Mesenchymal stem cell (in vitro differentiated cells and primary cell): ENCODE results near the gene AHCYL2.
A peak's percentile ranks its signal among the peaks of the same experiment; 100 is the strongest.

Experiments
- DNase-seq: peaks from one replicate; pipeline ENCODE4 v3.0.0-alpha.2; 2013
- H2AFZ ChIP-seq: one replicate; pipeline ENCODE4 v1.6.1; 2013; ENCODE audit warnings: low read depth, mild to moderate bottlenecking, control low read depth, inconsistent platforms, low read length, moderate library complexity
- H2AK5ac ChIP-seq: 2 replicates; pipeline ENCODE4 v1.6.1; 2013; ENCODE audit warnings: low read length, moderate library complexity, mild to moderate bottlenecking, inconsistent platforms; ENCODE audit not compliant: severe bottlenecking
- H2BK120ac ChIP-seq: one replicate; pipeline ENCODE4 v1.6.1; 2013; ENCODE audit warnings: low read depth, mild to moderate bottlenecking, inconsistent platforms, low read length, moderate library complexity
- H2BK12ac ChIP-seq, 2 experiments: one replicate each; pipeline ENCODE4 v1.6.1; 2013; ENCODE audit warnings: inconsistent platforms in 2 of 2, low read length in 2 of 2, mild to moderate bottlenecking in 2 of 2, moderate library complexity in 2 of 2, control low read depth in 1 of 2
- H2BK15ac ChIP-seq: one replicate; pipeline ENCODE4 v1.6.1; 2013; ENCODE audit warnings: mild to moderate bottlenecking, low read depth, inconsistent platforms; ENCODE audit not compliant: poor library complexity, severe bottlenecking
- H2BK5ac ChIP-seq: 2 replicates; pipeline ENCODE4 v1.6.1; 2013; ENCODE audit warnings: low read depth, mild to moderate bottlenecking, low read length, control low read depth, inconsistent platforms; ENCODE audit not compliant: poor library complexity, severe bottlenecking
- H3K14ac ChIP-seq, 2 experiments: one replicate each; pipeline ENCODE4 v1.6.1; 2013; ENCODE audit warnings: inconsistent platforms in 2 of 2, low read length in 2 of 2, control low read depth in 1 of 2, mild to moderate bottlenecking in 1 of 2, moderate library complexity in 1 of 2
- H3K18ac ChIP-seq, 2 experiments: one replicate each; pipeline ENCODE4 v1.6.1; 2013; ENCODE audit warnings: inconsistent platforms in 2 of 2, low read length in 2 of 2, control low read depth in 1 of 2, low read depth in 1 of 2, mild to moderate bottlenecking in 1 of 2
- H3K23ac ChIP-seq, 2 experiments: one replicate each; pipeline ENCODE4 v1.6.1; 2013; ENCODE audit warnings: inconsistent platforms in 2 of 2, low read length in 2 of 2, mild to moderate bottlenecking in 2 of 2, moderate library complexity in 2 of 2, control low read depth in 1 of 2
- H3K27ac ChIP-seq: 2 replicates; pipeline ENCODE4 v1.5.1; 2013; ENCODE audit warnings: mild to moderate bottlenecking, moderate library complexity, low read length, control low read depth, inconsistent platforms; ENCODE audit not compliant: poor library complexity, severe bottlenecking
- H3K27me3 ChIP-seq, 2 experiments: 2 replicates each; pipeline versions ENCODE4 v1.6.1 to v1.7.0; 2013; ENCODE audit warnings: low read length in 2 of 2, mild to moderate bottlenecking in 2 of 2, moderate library complexity in 2 of 2, control low read depth in 1 of 2, inconsistent platforms in 1 of 2; ENCODE audit not compliant: control insufficient read depth in 1 of 2, insufficient read depth in 1 of 2
- H3K36me3 ChIP-seq, 2 experiments: 2 replicates each; pipeline versions ENCODE4 v1.6.1 to v1.7.0; 2013; ENCODE audit warnings: low read length in 2 of 2, control low read depth in 1 of 2, inconsistent platforms in 1 of 2, low read depth in 1 of 2, mild to moderate bottlenecking in 1 of 2; ENCODE audit not compliant: insufficient read depth in 2 of 2, control insufficient read depth in 1 of 2
- H3K4ac ChIP-seq, 2 experiments: one replicate each; pipeline ENCODE4 v1.6.1; 2013; ENCODE audit warnings: inconsistent platforms in 2 of 2, low read length in 2 of 2, mild to moderate bottlenecking in 2 of 2, moderate library complexity in 2 of 2, control low read depth in 1 of 2, low read depth in 1 of 2
- H3K4me1 ChIP-seq: 2 replicates; pipeline ENCODE4 v1.6.1; 2013; ENCODE audit warnings: low read depth, low read length, control low read depth; ENCODE audit not compliant: control insufficient read depth, insufficient read depth
- H3K4me2 ChIP-seq: 2 replicates; pipeline ENCODE4 v1.6.1; 2013; ENCODE audit warnings: low read length, mild to moderate bottlenecking, inconsistent platforms; ENCODE audit not compliant: poor library complexity, severe bottlenecking
- H3K4me3 ChIP-seq, 2 experiments: 2 replicates each; pipeline versions ENCODE4 v1.5.1 to v1.7.0; 2013; ENCODE audit warnings: low read length in 2 of 2, mild to moderate bottlenecking in 2 of 2, control low read depth in 1 of 2, low read depth in 1 of 2; ENCODE audit not compliant: insufficient read depth in 1 of 2
- H3K79me1 ChIP-seq: replicated peaks from 2 replicates; pipeline ENCODE4 v1.6.1; 2013; ENCODE audit warnings: mild to moderate bottlenecking, control low read depth, low read length, inconsistent platforms; ENCODE audit not compliant: poor library complexity, severe bottlenecking
- H3K9ac ChIP-seq: 2 replicates; pipeline ENCODE4 v1.7.0; 2013; ENCODE audit warnings: mild to moderate bottlenecking, low read length, moderate library complexity
- H3K9me3 ChIP-seq: 2 replicates; pipeline ENCODE4 v1.7.0; 2013; ENCODE audit warnings: mild to moderate bottlenecking, low read length; ENCODE audit not compliant: control insufficient read depth
- H4K8ac ChIP-seq: one replicate; pipeline ENCODE4 v1.6.1; 2013; ENCODE audit warnings: inconsistent platforms, mild to moderate bottlenecking, low read length, moderate library complexity
- H4K91ac ChIP-seq: one replicate; pipeline ENCODE4 v1.6.1; 2013; ENCODE audit warnings: mild to moderate bottlenecking, low read length, inconsistent platforms
- WGBS: methylation state at CpG from one replicate; pipeline ENCODE4 v1.1.7; 2013; ENCODE audit warnings: mixed read lengths; 5-methylcytosine and 5-hydroxymethylcytosine counted together

The AHCYL2 gene

DNA sequence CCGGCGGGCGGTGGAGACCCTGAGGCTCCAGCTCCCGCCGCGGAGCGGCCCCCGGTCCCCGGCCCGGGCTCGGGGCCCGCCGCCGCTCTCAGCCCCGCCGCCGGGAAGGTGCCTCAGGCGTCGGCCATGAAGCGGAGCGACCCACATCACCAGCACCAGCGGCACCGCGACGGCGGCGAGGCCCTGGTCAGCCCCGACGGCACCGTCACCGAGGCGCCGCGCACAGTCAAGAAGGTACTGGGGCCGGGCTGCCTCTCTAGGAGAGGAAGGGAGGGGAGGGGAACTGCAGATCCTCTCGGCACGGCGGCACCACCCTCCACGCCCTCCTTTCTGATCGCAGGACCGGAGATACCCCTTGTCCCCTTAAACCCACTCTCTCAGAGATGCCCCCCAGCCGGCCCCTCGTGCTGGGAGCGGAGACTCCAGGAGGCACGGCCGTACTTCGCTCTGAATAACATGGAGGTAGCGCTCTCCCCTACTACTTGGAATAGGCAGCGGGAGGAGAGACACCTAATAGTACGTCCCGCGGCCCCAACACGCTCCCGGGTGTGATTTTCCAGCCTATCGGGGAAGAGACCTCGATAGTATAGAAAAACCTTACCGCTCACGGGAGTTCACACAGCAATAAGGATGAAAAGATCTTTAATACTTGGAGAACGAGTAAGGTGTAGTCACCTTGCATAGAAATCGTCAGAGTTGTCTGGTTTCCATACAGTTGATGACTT is 538 bp downstream of the AHCYL2 start:
- Histone ChIP-seq H3K14ac (peak overlapping the region in 1 of 2 experiments; percentile 95), H2BK5ac (peak overlapping the region; percentile 80), H4K8ac (no peak overlapping the region), H3K9me3 (no peaks in the 10 kb centered on the region), H2AK5ac (no peak overlapping the region), H3K4me2 (peak overlapping the region; percentile 95), H3K23ac (peak overlapping the region in 1 of 2 experiments; percentile 89), H3K4me3 (peak overlapping the region; percentile 86 to 97), H3K18ac (peak overlapping the region; percentile 81 to 87), H2BK15ac (peak overlapping the region; percentile 40), H3K4me1 (no peaks in the 10 kb centered on the region), H3K36me3 (no peaks in the 10 kb centered on the region), H3K27me3 (no peaks in the 10 kb centered on the region), H2AFZ (peak overlapping the region; percentile 92), H3K79me1 (peaks cover 16% of the 10 kb centered on the region), H3K9ac (peak overlapping the region; percentile 75), H3K4ac (peak overlapping the region in 1 of 2 experiments; percentile 59), H2BK12ac (no peak overlapping the region), H2BK120ac (no peak overlapping the region), H4K91ac (no peak overlapping the region), H3K27ac (peak overlapping the region; percentile 47)
- peak; percentile 68 for DNase-seq
- WGBS: 0% methylated on average over 41 of the region's 60 CpGs

DNA sequence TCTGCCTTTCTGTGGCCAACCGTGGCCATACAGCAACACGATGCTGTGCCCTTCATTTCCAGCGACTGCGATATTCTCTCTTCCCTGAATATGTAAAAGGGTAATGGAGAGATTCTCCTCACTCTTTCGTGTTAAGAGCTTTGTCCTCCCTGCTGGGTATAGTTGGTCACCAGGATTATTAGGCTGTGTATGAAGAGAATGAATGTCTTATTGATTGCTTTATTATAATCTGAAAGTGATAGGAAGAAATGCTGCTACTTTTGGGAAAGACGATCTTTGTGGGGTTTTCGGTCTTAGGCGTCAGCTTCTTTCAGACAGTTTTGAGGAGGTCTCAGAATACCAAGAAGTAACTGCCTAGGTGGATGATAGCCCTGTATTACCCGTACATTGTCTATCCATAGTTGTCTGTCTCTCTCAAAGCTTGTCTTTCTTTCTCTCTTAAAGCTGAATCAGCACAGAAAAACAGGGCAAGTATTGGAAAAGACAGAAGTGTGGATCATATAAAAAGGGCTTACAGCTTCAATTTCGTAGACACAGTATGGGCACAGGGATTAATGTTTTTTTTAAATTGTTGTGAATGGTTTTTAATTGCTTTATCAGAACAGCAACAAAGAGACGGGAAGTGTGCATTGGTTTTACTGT is 1.2 kb downstream of the AHCYL2 start:
- Histone ChIP-seq H3K27me3 (no peaks in the 10 kb centered on the region), H2BK12ac (no peak overlapping the region), H4K91ac (no peak overlapping the region), H2BK120ac (no peak overlapping the region), H3K4ac (no peak overlapping the region), H3K4me3 (peak overlapping the region; percentile 86 to 97), H3K18ac (no peak overlapping the region), H3K36me3 (no peaks in the 10 kb centered on the region), H2BK15ac (no peak overlapping the region), H3K14ac (peak overlapping the region in 1 of 2 experiments; percentile 41), H3K79me1 (peaks cover 18% of the 10 kb centered on the region), H3K27ac (no peak overlapping the region), H3K23ac (no peak overlapping the region), H3K9ac (peak overlapping the region; percentile 75), H2AK5ac (no peak overlapping the region), H4K8ac (no peak overlapping the region), H3K4me1 (no peaks in the 10 kb centered on the region), H2AFZ (peak overlapping the region; percentile 92), H3K9me3 (no peaks in the 10 kb centered on the region), H2BK5ac (no peak overlapping the region), H3K4me2 (peak overlapping the region; percentile 95)
- no peak for DNase-seq
- 34% methylated on average over 10 of the region's 11 CpGs for WGBS

DNA sequence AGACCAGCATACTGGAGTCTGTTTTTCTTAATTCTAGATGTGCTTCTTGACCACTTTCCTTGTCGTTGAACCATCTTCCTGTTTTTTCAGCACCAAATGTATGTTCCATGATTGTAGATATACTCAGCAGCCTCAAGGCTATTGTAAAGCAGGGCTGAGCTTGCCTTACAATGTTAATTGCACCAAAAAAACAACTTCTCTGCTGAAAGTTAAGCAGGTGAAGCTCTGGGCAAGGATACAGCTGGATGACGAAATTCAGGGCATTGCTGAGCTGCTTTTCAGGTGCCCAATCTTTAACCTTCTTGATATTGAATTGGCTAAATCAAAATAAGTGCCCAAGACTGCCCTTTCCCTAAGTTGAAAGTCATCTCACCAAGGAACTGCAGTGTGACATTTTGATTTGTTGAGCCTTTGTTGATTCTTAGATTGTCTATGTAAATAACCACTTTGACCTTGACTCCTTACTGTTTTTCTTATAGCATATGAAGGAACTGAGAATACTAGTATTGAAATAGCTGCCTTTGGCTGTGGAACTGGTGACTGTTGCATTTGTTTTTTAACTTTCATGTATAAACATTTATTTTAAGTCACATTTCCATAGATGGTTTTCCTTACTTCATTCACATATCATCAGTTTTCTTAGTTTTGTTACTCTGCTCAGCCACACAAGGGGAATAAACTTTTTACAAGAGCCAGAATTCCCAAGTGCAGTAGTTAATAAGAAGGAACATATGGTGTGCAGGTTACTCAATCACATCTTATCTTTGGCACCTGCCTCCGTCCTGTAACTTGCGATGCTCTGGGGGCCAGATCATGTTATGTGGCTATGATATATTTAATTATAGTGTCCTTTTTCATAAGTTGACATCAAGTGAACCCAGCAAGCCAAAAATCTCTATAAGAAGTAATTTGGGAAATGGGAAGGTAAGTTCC is 3.1 kb downstream of the AHCYL2 start:
- Histone ChIP-seq H3K14ac (no peak overlapping the region), H3K4me1 (no peaks in the 10 kb centered on the region), H3K79me1 (peaks cover 21% of the 10 kb centered on the region), H2AFZ (no peak overlapping the region), H3K4me3 (no peak overlapping the region), H4K91ac (no peak overlapping the region), H2BK12ac (no peak overlapping the region), H3K27me3 (no peaks in the 10 kb centered on the region), H3K4ac (no peak overlapping the region), H3K4me2 (no peak overlapping the region), H3K27ac (no peak overlapping the region), H2BK15ac (no peak overlapping the region), H3K23ac (no peak overlapping the region), H4K8ac (no peak overlapping the region), H2AK5ac (no peak overlapping the region), H2BK5ac (no peak overlapping the region), H2BK120ac (no peak overlapping the region), H3K36me3 (no peaks in the 10 kb centered on the region), H3K18ac (no peak overlapping the region), H3K9me3 (no peaks in the 10 kb centered on the region), H3K9ac (no peak overlapping the region)
- no peak for DNase-seq
- WGBS: 94% methylated on average over 4 of the region's 4 CpGs

DNA sequence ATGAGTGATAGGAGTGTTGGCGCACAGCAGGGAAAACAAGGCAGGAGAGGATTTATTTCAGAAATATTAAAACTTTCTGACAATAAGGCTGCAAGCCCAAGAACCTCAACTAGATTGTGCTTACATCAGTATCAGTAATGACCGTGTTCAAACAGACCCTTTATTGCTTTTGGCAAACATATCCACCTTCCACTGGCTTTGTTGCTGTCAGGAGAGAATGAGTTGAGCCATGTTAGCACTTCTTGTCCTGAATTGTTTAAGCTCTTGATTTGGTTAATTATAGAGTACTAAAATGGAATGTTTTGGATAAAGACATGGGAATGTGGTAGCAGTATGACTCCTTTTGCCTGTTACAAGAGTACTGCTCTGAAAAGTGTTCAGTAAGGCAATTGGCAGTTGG is 3.8 kb downstream of the AHCYL2 start:
- peaks cover 24% of the 10 kb centered on the region for H3K79me1 ChIP-seq
- DNase-seq: no peak
- no peak overlapping the region for H3K27ac ChIP-seq
- H3K4me1 ChIP-seq: no peaks in the 10 kb centered on the region
- no peak overlapping the region for H3K14ac ChIP-seq
- H4K8ac ChIP-seq: no peak overlapping the region
- no peak overlapping the region for H3K4me3 ChIP-seq
- H3K4me2 ChIP-seq: no peak overlapping the region
- no peak overlapping the region for H3K9ac ChIP-seq
- no peak overlapping the region for H4K91ac ChIP-seq
- no peak overlapping the region for H2BK15ac ChIP-seq
- H2AFZ ChIP-seq: no peak overlapping the region
- H2BK5ac ChIP-seq: no peak overlapping the region
- no peak overlapping the region for H2AK5ac ChIP-seq
- no peaks in the 10 kb centered on the region for H3K36me3 ChIP-seq
- no peak overlapping the region for H2BK120ac ChIP-seq
- H3K9me3 ChIP-seq: no peaks in the 10 kb centered on the region
- H3K27me3 ChIP-seq: no peaks in the 10 kb centered on the region
- H3K18ac ChIP-seq: no peak overlapping the region
- WGBS: 100% methylated on average over 1 of the region's 2 CpGs
- no peak overlapping the region for H2BK12ac ChIP-seq
- H3K23ac ChIP-seq: no peak overlapping the region
- H3K4ac ChIP-seq: no peak overlapping the region
